ENCODE results near the gene RBPJL.
A peak's percentile ranks its signal among the peaks of the same experiment; 100 is the strongest.

Gene RBPJL

GRCh38 chr20:45293041-45294002 is 13.3 kb upstream of the RBPJL start:
- DNase-seq (ENCODE audit: low spot score) = peak; percentile 94

GRCh38 chr20:45294003-45294368 is 12.7 kb upstream of the RBPJL start:
- DNase-seq (ENCODE audit: low spot score) = no peak

GRCh38 chr20:45294659-45295058 is 12.0 kb upstream of the RBPJL start:
- DNase-seq (ENCODE audit: low spot score) = no peak

- DNase-seq (ENCODE audit: low spot score) = no peak
Measured at GRCh38 chr20:45297786-45298497, 8.7 kb upstream of the RBPJL start.

GRCh38 chr20:45299786-45300185 is 6.9 kb upstream of the RBPJL start:
- DNase-seq (ENCODE audit: low spot score) = no peak

GRCh38 chr20:45300961-45301360 is 5.7 kb upstream of the RBPJL start:
- DNase-seq (ENCODE audit: low spot score) = peak; percentile 85

- no peak for DNase-seq (ENCODE audit: low spot score)
Measured at GRCh38 chr20:45301824-45302271, 4.8 kb upstream of the RBPJL start.

GRCh38 chr20:45303586-45304463 is 2.8 kb upstream of the RBPJL start:
- DNase-seq (ENCODE audit: low spot score) = no peak

GRCh38 chr20:45304464-45304999 is 2.1 kb upstream of the RBPJL start:
- DNase-seq (ENCODE audit: low spot score) = no peak

GRCh38 chr20:45305262-45305661 is 1.4 kb upstream of the RBPJL start:
- no peak for DNase-seq (ENCODE audit: low spot score)

- DNase-seq (ENCODE audit: low spot score) = no peak
Measured at GRCh38 chr20:45307076-45307640, 518 bp downstream of the RBPJL start.

- no peak for DNase-seq (ENCODE audit: low spot score)
Measured at GRCh38 chr20:45308117-45308778, 1.6 kb downstream of the RBPJL start, which contains the start of gene MATN4. MATN4 (minus strand) TSS chr20:45308299; CDS start chr20:45305582, 2,717 bp downstream.

- no peak for DNase-seq (ENCODE audit: low spot score)
Measured at GRCh38 chr20:45309075-45309474, 2.4 kb downstream of the RBPJL start.

- DNase-seq (ENCODE audit: low spot score) = peak; percentile 97
Measured at GRCh38 chr20:45311589-45312211, 5.1 kb downstream of the RBPJL start.

GRCh38 chr20:45312241-45312640 is 5.6 kb downstream of the RBPJL start:
- DNase-seq (ENCODE audit: low spot score) = no peak

- DNase-seq (ENCODE audit: low spot score) = no peak
Measured at GRCh38 chr20:45313065-45313695, 6.5 kb downstream of the RBPJL start.

GRCh38 chr20:45313943-45314342 is 7.3 kb downstream of the RBPJL start:
- DNase-seq (ENCODE audit: low spot score) = no peak

- no peak for DNase-seq (ENCODE audit: low spot score)
Measured at GRCh38 chr20:45315672-45316071, 9.0 kb downstream of the RBPJL start.

GRCh38 chr20:45316150-45317080 is 9.8 kb downstream of the RBPJL start:
- DNase-seq (ENCODE audit: low spot score) = no peak
